GM12801 (cell line): ENCODE data around the gene TLE7.

Source experiments
- CTCF ChIP-seq: IDR thresholded peaks from one replicate; pipeline ENCODE4 v1.5.1; 2011; ENCODE audit warnings: control low read depth; ENCODE audit not compliant: insufficient read length; ENCODE audit errors: extremely low read depth

The TLE7 gene

GRCh38 chr16:71406316-71406715, 35.5 kb downstream of the TLE7 start:
- no peak for TF ChIP-seq CTCF

GRCh38 chr16:71404364-71404763, 37.5 kb downstream of the TLE7 start:
- no peak for TF ChIP-seq CTCF

GRCh38 chr16:71402674-71403073, 39.2 kb downstream of the TLE7 start:
- TF ChIP-seq CTCF = no peak

GRCh38 chr16:71402007-71402406, 39.8 kb downstream of the TLE7 start:
- TF ChIP-seq CTCF = no peak

GRCh38 chr16:71399801-71400563, 41.9 kb downstream of the TLE7 start:
- TF ChIP-seq CTCF = no peak

GRCh38 chr16:71396594-71396993, 45.3 kb downstream of the TLE7 start:
- no peak for TF ChIP-seq CTCF

- no peak for TF ChIP-seq CTCF
Observed at GRCh38 chr16:71389330-71389729, 52.5 kb downstream of the TLE7 start.
